Endothelial cell of umbilical vein (primary cell): Measurements from ENCODE around the gene RFX6. TPM values are rescaled to one million over a fixed set of nuclear protein-coding genes. Genes with fewer than 3 reads are reported as not detected.

Source experiments
- BruUV-seq: library from RNA; stranded (reverse); fragments of 400-500 nt; replicated peaks from 2 replicates; lab custom pipeline; 2021; lab: Mats Ljungman, UMichigan
- CTCF ChIA-PET: fragments of 300-600, 350-600 bp; sonication (Branson Sonifier 250); formaldehyde crosslinking; loops from one replicate; lab custom pipeline; 2021; ENCODE audit warnings: antibody characterized with exemption, inconsistent platforms; lab: Charles Lee
- POLR2A ChIA-PET: fragments of 300-600, 350-600 bp; sonication (Branson Sonifier 250); formaldehyde crosslinking; loops from one replicate; lab custom pipeline; 2021; ENCODE audit warnings: antibody characterized with exemption, inconsistent platforms; lab: Charles Lee
- DNase-seq: peaks from one replicate; pipeline ENCODE4 v3.0.0-alpha.2; 2011; ENCODE audit warnings: low read depth, low spot score
- FAIRE-seq: peaks from 2 replicates; lab custom pipeline; 2011; peaks lifted over from hg19 to GRCh38; lab: Jason Lieb, UNC
- H2AFZ ChIP-seq: 2 replicates; pipeline ENCODE4 v1.6.0; 2012; ENCODE audit warnings: low read depth, low read length, control low read depth, inconsistent platforms
- H3K27ac ChIP-seq: 2 replicates; pipeline ENCODE4 v1.5.1; 2011; ENCODE audit warnings: low read depth, mild to moderate bottlenecking, control low read depth, low read length, moderate library complexity; ENCODE audit not compliant: insufficient read depth
- H3K27me3 ChIP-seq, 2 experiments: 2 replicates each; pipeline versions ENCODE4 v1.6.0 to v1.6.1; 2011; ENCODE audit warnings: low read length in 2 of 2, mixed read lengths in 1 of 2; ENCODE audit not compliant: control insufficient read depth in 2 of 2, insufficient read depth in 2 of 2
- H3K36me3 ChIP-seq, 2 experiments: 2 replicates in 1 of 2; 3 replicates in 1 of 2; pipeline ENCODE4 v1.5.1; 2011; ENCODE audit warnings: low read length in 2 of 2, mild to moderate bottlenecking in 1 of 2, moderate library complexity in 1 of 2; ENCODE audit not compliant: control insufficient read depth in 2 of 2, insufficient read depth in 2 of 2; ENCODE audit errors: extremely low read depth in 1 of 2
- H3K4me1 ChIP-seq: 3 replicates; pipeline ENCODE4 v1.5.1; 2011; ENCODE audit warnings: mild to moderate bottlenecking, low read length; ENCODE audit not compliant: control insufficient read depth, insufficient read depth; ENCODE audit errors: extremely low read depth
- H3K4me2 ChIP-seq: 2 replicates; pipeline ENCODE4 v1.6.1; 2011; ENCODE audit warnings: low read length, control low read depth, mixed read lengths; ENCODE audit not compliant: insufficient read depth
- H3K4me3 ChIP-seq, 3 experiments: fragments of 200-600 bp in 1 of 3; sonication (generic), shearing (Covaris generic) in 1 of 3; replicated peaks in 1 of 3; 2 replicates each; pipeline ENCODE4 v1.5.1; 2011 to 2016; ENCODE audit warnings: control low read depth in 3 of 3, low read length in 3 of 3, mild to moderate bottlenecking in 2 of 3, inconsistent platforms in 1 of 3, low read depth in 1 of 3, moderate library complexity in 1 of 3; ENCODE audit not compliant: insufficient read depth in 1 of 3
- H3K79me2 ChIP-seq: 2 replicates; pipeline ENCODE4 v1.6.0; 2012; ENCODE audit warnings: low read length, inconsistent platforms; ENCODE audit not compliant: control insufficient read depth, insufficient read depth
- H3K9ac ChIP-seq: replicated peaks from 2 replicates; pipeline ENCODE3; 2011; ENCODE audit warnings: low read length, control low read depth; ENCODE audit not compliant: insufficient read depth; ENCODE audit errors: extremely low read depth
- H3K9me1 ChIP-seq: replicated peaks from 3 replicates; pipeline ENCODE4 v1.6.0; 2011; ENCODE audit warnings: mild to moderate bottlenecking, low read length; ENCODE audit not compliant: control insufficient read depth, insufficient read depth; ENCODE audit errors: extremely low read depth
- H3K9me3 ChIP-seq: replicated peaks from 2 replicates; pipeline ENCODE4 v1.5.1; 2012; ENCODE audit warnings: low read length, inconsistent platforms; ENCODE audit not compliant: control insufficient read depth, insufficient read depth
- H4K20me1 ChIP-seq: replicated peaks from 2 replicates; pipeline ENCODE3; 2011; ENCODE audit warnings: mild to moderate bottlenecking, low read length; ENCODE audit not compliant: control insufficient read depth, insufficient read depth; ENCODE audit errors: extremely low read depth
- EZH2 ChIP-seq: IDR thresholded peaks from 2 replicates; pipeline ENCODE4 v1.6.1; 2012; ENCODE audit warnings: borderline replicate concordance, low read depth, mild to moderate bottlenecking, moderate library complexity, low read length, inconsistent platforms; ENCODE audit not compliant: severe bottlenecking
- FOS ChIP-seq: IDR thresholded peaks from 2 replicates; pipeline ENCODE4 v1.6.1; 2011; ENCODE audit warnings: mild to moderate bottlenecking, low read length, moderate library complexity, borderline replicate concordance; ENCODE audit not compliant: insufficient read depth
- GATA2 ChIP-seq: IDR thresholded peaks from 2 replicates; pipeline ENCODE4 v1.7.0; 2011; ENCODE audit warnings: low read depth, mild to moderate bottlenecking, moderate library complexity, mixed read lengths, low read length; ENCODE audit not compliant: insufficient read length, insufficient read depth
- JUN ChIP-seq: IDR thresholded peaks from 2 replicates; pipeline ENCODE4 v1.6.1; 2011; ENCODE audit warnings: borderline replicate concordance, low read depth; ENCODE audit not compliant: insufficient read length, insufficient read depth
- MAX ChIP-seq: IDR thresholded peaks from 2 replicates; pipeline ENCODE4 v1.6.1; 2011; ENCODE audit not compliant: insufficient read depth, insufficient read length
- MYC ChIP-seq: IDR thresholded peaks from one replicate; pipeline ENCODE4 v1.6.1; 2011; ENCODE audit warnings: mild to moderate bottlenecking, low read depth, low read length
- POLR2A ChIP-seq: IDR thresholded peaks from 2 replicates; pipeline ENCODE4 v1.6.1; 2012; ENCODE audit warnings: low read depth, mild to moderate bottlenecking, control low read depth, low read length
- POLR2AphosphoS5 ChIP-seq: IDR thresholded peaks from 2 replicates; pipeline ENCODE4 v1.6.1; 2012; ENCODE audit warnings: low read depth, mild to moderate bottlenecking, control low read depth, low read length, moderate library complexity; ENCODE audit not compliant: insufficient read depth
- dilution Hi-C: fragments of 300-500 bp; cut with MboI; formaldehyde crosslinking; loops from one replicate; pipeline ENCODE4 v1.15.0; 2019; ENCODE audit warnings: low sequenced_read_pairs; ENCODE audit not compliant: extremely low pct_ligation_motif_present
- intact Hi-C: fragments of 100-400 bp; cut with micrococcal nuclease; formaldehyde crosslinking; loops from one replicate; pipeline ENCODE4 v1.10.0; 2022
- polyA plus RNA-seq, 4 experiments: library from polyadenylated mRNA; depleted of rRNA in 3 of 4; stranded (reverse) in 3 of 4; unstranded in 1 of 4; fragments of >200 nt; gene quantifications; 2 replicates each; pipeline versions ENCODE4 v1.2.1 to v1.2.3, GENCODE V29; 2011 to 2012; ENCODE audit warnings: missing spikeins in 1 of 4
- total RNA-seq: library from RNA; stranded (reverse); gene quantifications from 2 replicates; pipeline ENCODE4 v1.2.3, GENCODE V29; 2021
- TF ChIP-seq, protein P1 (sequence below), 2 donors: IDR thresholded peaks; 1 replicate in 1 of 2; 2 replicates in 1 of 2; pipeline ENCODE4 v1.5.1; 2011; ENCODE audit warnings: low read length in 2 of 2, mild to moderate bottlenecking in 2 of 2, moderate library complexity in 2 of 2, control low read depth in 1 of 2, inconsistent platforms in 1 of 2, low read depth in 1 of 2; ENCODE audit not compliant: insufficient read depth in 1 of 2; ENCODE audit errors: extremely low read depth in 1 of 2

Gene RFX6
- total and polyA plus RNA-seq, 2 donors (not counting 3 experiments of a cell fraction or from before 2014, with no cell fraction given): not detected

DNA sequence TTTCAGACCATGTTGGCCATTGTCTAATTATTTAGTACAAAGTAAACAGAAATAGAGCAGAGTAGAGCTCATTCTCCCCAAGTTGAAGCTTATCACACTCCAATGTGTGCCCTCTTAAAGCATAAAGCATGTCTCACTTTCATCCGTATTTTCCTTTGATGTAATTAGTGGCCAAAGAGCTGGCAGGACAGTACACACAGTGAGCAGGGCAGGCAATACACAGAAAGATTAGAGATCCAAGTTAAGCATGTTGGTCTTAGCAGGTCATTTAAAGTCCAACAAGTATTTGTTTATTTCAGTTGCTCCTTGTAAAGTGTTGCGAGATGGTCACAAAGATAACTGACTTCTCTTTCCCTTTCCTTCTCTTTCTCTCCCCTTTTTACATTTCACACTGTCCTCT, 47.2 kb downstream of the RFX6 start:
- ChIA-PET POLR2A (no interaction called here), CTCF (no interaction called here)
- H3K4me1 ChIP-seq: no peaks in the 10 kb centered on the region
- no TSS peak for BruUV-seq
- no peak overlapping the region for H2AFZ ChIP-seq
- H3K9me1 ChIP-seq: no peaks in the 10 kb centered on the region
- no peak overlapping the region for H3K4me3 ChIP-seq
- H3K27me3 ChIP-seq: peaks cover 0 to 4% of the 10 kb centered on the region in 2 experiments
- H3K27ac ChIP-seq: no peak overlapping the region
- no peak overlapping the region for H3K9ac ChIP-seq
- FAIRE-seq (no peak), DNase-seq (no peak)
- intact Hi-C loops (no loop called here), dilution Hi-C loops (no loop called here)
- no peak overlapping the region for H3K4me2 ChIP-seq
- H4K20me1 ChIP-seq: no peaks in the 10 kb centered on the region
- H3K9me3 ChIP-seq: no peaks in the 10 kb centered on the region
- TF ChIP-seq POLR2A: no peak
- no peak for TF ChIP-seq GATA2
- no peak for TF ChIP-seq POLR2AphosphoS5
- no peak for TF ChIP-seq JUN
- TF ChIP-seq, protein P1, sequence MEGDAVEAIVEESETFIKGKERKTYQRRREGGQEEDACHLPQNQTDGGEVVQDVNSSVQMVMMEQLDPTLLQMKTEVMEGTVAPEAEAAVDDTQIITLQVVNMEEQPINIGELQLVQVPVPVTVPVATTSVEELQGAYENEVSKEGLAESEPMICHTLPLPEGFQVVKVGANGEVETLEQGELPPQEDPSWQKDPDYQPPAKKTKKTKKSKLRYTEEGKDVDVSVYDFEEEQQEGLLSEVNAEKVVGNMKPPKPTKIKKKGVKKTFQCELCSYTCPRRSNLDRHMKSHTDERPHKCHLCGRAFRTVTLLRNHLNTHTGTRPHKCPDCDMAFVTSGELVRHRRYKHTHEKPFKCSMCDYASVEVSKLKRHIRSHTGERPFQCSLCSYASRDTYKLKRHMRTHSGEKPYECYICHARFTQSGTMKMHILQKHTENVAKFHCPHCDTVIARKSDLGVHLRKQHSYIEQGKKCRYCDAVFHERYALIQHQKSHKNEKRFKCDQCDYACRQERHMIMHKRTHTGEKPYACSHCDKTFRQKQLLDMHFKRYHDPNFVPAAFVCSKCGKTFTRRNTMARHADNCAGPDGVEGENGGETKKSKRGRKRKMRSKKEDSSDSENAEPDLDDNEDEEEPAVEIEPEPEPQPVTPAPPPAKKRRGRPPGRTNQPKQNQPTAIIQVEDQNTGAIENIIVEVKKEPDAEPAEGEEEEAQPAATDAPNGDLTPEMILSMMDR (IDR thresholded peaks at IDR 0.05; ENCODE audit: extremely low read depth in 1 of 2, insufficient read depth in 1 of 2, low read depth in 1 of 2, low read length in 2 of 2): no peak
- no peak for TF ChIP-seq FOS
- no peak for TF ChIP-seq MYC
- TF ChIP-seq EZH2: no peak
- TF ChIP-seq MAX: no peak
- H3K79me2 ChIP-seq: no peaks in the 10 kb centered on the region
- H3K36me3 ChIP-seq: no peaks in the 10 kb centered on the region
